HG02763 (cell line): Measurements from ENCODE around the gene ZKSCAN1.

Experiments
- ATAC-seq: cut with Tn5 transposase; IDR thresholded peaks from one replicate; pipeline ENCODE4 v1.9.1; 2021; ENCODE audit warnings: mild to moderate bottlenecking, moderate library complexity; ENCODE audit not compliant: unreplicated experiment

The ZKSCAN1 gene

DNA sequence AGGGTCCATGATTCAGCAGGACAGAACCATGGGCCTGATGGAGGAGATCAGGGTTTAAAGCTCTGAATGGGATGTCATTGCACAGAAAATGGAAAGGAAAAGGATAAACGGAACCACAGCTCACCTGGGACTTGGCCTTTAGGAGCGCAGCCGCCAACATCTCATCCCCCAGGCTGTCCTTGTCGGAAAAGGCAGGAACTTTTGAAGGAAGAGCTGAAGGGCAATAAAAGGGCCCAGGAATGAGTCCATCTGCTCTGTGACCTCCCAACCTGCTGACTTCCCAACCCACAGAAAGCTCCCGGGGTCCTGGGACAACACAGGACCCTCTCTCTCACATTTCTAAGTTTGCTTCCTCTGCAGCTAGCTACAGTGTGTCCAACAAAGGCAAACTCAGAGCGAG lies 60.0 kb downstream of the ZKSCAN1 start:
- no peak for ATAC-seq

- no peak for ATAC-seq
Measured at GRCh38 chr7:100077205-100077604, 61.8 kb downstream of the ZKSCAN1 start.

DNA sequence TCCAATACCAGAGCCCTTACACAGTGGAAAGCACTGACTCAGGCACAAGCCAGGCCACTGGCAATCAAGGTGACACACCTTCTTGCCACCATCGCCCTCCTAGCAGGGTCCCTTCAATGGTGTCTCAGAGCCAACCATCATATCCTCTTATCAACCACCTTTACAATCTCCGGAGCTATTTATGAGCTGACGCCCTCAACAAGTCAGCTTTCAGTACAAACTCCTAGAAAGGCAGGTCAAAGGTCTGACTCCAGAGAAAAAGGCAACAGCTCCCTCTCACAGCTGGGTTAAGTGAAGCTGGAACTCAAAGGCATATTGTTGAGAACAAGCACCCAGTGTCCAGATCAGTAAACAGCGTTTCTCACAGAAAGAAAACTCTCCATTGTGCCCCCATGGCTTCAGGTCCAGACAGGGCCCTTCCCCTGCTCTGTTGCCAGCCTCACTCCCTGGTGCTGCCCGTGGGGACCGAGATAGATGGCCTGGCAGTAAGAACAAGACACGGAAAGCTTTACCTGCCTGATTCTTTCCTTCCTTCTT lies 63.7 kb downstream of the ZKSCAN1 start:
- ATAC-seq, result no peak

DNA sequence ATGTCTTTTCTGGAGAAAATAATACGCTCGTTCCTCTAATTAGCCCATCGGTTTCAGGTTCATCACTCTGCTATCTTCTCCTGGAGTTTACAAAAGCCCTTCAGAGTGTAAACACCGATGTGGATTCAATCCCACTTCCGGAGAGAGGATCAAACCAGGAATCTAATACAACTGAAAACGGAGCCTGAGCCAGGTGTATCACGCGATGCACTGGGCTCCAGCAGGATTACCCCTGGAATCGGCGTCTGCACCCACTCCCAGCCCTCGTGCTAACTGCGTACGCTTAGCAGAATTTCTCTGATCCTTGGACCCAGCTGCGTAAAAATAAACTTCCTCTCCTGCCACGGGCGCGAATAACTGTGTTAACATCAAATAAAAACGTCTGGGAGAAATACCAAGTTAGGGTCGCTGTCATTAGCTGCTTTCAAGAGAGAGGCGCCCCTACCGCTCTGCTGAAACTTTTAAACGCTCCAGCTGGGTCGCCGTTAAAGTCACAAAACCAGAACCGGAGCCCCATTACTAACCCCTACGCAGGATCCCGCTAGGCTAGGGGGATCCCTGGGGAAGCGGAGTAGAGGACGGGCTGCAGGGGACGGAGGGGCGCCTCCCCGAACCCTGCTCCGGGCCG lies 65.6 kb downstream of the ZKSCAN1 start:
- ATAC-seq, result no peak

GRCh38 chr7:100081535-100082102 lies 66.2 kb downstream of the ZKSCAN1 start, which contains the start of gene ZNF3:
ZNF3 (minus strand) TSS chr7:100081723; CDS start chr7:100077357, 4,366 bp downstream.
- peak; percentile 83 for ATAC-seq

DNA sequence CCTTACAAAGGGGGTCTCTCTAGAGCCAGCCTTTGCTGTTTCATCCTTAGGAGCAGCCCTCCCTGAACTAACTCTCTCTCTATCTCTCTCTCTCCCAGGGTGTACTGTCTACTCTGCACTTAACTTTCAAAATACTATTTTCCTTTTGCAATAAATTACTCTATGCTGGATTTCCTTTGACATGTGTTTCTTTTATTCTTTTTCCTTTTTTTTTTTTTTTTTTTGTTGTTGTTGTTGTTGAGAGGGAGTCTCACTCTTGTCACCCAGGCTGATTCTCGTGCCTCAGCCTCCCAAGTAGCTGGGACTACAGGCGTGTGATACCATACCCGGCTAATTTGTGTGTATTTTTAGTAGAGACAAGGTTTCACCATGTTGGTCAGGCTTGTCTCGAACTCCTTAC lies 67.6 kb downstream of the ZKSCAN1 start:
- no peak for ATAC-seq

DNA sequence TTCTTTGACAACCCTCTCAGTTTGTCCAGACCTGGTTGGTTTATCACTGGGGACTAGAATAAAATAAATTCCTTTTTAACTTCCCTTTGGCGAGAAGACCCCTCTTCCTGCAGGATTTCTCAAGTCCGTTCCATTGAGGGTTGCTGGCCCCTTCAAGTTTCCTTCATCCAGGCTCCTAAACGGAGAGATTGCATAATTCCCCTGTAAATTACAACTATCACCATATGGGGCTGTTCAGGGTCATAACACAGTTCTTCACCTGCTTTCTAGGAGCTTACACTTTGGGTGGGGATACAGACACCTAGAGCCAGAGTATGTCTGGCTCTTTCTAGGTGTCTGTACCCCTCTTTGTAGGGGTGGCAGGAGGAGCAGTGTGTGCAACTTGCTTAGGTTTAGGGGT lies 70.1 kb downstream of the ZKSCAN1 start:
- no peak for ATAC-seq

DNA sequence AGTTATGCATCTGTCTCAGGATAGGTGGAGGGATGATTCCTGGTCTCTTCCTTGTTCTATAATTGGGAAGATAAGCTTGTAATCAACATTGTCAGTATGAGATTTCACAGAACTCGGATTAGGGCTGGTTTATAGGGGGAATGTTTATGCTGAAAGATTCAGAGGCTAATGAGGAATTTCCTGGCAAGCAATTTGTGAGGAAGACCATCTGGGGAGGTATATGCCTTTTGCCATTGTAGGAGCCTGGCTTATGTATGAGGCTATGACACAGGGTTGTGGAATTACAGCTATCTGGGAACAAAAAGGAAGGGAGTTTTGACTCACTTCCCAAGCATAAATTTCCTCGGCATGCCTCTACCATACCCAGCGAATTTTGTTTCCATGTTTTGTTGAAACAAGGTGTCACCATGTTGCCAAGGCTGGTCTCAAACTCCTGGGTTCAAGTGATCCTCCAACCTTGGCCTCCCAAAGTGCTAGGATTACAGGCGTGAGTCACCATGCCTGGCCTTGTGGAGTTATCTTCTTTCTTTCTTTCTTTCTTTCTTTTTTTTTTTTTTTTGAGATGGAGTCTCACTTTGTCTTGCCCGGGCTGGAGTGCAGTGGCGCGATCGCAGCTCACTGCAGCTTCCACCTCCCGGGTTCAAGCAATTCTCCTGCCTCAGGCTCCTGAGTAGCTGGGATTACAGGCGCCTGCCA lies 71.8 kb downstream of the ZKSCAN1 start:
- ATAC-seq, result no peak

DNA sequence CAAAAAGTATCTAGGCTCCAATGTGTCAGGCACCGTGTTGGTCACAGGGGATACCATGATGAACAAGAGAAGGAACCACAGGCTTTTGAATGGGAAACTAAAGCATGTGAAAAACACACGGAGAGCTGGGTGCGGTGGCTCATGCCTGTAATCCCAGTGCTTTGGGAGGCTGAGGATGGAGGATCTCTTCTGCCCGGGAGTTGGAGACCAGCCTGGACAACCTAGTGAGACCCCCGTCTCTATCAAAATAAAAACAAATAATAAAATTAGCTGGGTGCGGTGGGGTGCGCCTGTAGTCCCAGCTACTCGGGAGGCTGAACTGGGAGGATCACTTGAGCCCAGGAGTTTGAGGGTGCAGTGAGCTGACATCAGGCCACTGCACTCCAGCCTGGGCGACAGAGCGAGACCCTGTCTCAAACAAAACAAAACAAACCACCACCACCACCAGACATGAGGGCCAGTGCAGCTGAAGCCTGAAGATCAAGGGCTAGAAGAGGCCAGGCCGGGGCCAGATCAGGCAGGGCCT lies 72.8 kb downstream of the ZKSCAN1 start:
- no peak for ATAC-seq

- peak; percentile 69 for ATAC-seq
Measured at GRCh38 chr7:100088621-100089457, 73.4 kb downstream of the ZKSCAN1 start, which contains the start of gene COPS6. COPS6 (plus strand) TSS chr7:100088969; CDS start chr7:100088991, 22 bp downstream.

- ATAC-seq, result no peak
Measured at GRCh38 chr7:100089458-100090196, 74.2 kb downstream of the ZKSCAN1 start.

GRCh38 chr7:100090527-100091410 lies 75.4 kb downstream of the ZKSCAN1 start:
- no peak for ATAC-seq
